ENCODE measurements around the gene EPS8L3. TPM values are rescaled to one million over a fixed set of nuclear protein-coding genes. Genes with fewer than 3 reads are reported as not detected.

EPS8L3 gene
- total RNA-seq, 1 experiment from 2014 or later: 0.17 TPM

GRCh38 chr1:109771712-109772657 lies 8.3 kb upstream of the EPS8L3 start (continued):
- TF ChIP-seq AFF4 (CRISPR knock-in tag; IDR thresholded peaks at IDR 0.05; ENCODE audit: borderline replicate concordance) (no peak), ZNF425 (CRISPR knock-in tag; conservative IDR thresholded peaks at IDR 0.05) (no peak), CREB1 (CRISPR knock-in tag; IDR thresholded peaks at IDR 0.05) (no peak), ETV6 (CRISPR knock-in tag; IDR thresholded peaks at IDR 0.05) (no peak)
- TF ChIP-seq, protein P1, sequence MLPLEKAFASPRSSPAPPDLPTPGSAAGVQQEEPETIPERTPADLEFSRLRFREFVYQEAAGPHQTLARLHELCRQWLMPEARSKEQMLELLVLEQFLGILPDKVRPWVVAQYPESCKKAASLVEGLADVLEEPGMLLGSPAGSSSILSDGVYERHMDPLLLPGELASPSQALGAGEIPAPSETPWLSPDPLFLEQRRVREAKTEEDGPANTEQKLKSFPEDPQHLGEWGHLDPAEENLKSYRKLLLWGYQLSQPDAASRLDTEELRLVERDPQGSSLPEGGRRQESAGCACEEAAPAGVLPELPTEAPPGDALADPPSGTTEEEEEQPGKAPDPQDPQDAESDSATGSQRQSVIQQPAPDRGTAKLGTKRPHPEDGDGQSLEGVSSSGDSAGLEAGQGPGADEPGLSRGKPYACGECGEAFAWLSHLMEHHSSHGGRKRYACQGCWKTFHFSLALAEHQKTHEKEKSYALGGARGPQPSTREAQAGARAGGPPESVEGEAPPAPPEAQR (CRISPR knock-in tag; IDR thresholded peaks at IDR 0.05): no peak
- TF ChIP-seq, protein P2, sequence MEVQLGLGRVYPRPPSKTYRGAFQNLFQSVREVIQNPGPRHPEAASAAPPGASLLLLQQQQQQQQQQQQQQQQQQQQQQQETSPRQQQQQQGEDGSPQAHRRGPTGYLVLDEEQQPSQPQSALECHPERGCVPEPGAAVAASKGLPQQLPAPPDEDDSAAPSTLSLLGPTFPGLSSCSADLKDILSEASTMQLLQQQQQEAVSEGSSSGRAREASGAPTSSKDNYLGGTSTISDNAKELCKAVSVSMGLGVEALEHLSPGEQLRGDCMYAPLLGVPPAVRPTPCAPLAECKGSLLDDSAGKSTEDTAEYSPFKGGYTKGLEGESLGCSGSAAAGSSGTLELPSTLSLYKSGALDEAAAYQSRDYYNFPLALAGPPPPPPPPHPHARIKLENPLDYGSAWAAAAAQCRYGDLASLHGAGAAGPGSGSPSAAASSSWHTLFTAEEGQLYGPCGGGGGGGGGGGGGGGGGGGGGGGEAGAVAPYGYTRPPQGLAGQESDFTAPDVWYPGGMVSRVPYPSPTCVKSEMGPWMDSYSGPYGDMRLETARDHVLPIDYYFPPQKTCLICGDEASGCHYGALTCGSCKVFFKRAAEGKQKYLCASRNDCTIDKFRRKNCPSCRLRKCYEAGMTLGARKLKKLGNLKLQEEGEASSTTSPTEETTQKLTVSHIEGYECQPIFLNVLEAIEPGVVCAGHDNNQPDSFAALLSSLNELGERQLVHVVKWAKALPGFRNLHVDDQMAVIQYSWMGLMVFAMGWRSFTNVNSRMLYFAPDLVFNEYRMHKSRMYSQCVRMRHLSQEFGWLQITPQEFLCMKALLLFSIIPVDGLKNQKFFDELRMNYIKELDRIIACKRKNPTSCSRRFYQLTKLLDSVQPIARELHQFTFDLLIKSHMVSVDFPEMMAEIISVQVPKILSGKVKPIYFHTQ (CRISPR knock-in tag; IDR thresholded peaks at IDR 0.05): no peak

GRCh38 chr1:109770331-109771095 lies 6.8 kb upstream of the EPS8L3 start:
- POLR2A ChIA-PET: no interaction called here
- ATAC-seq (peak; percentile 27), DNase-seq (ENCODE audit: low spot score) (peak; percentile 15)
- Mint-ChIP-seq H3K36me3 (no peaks in the 10 kb centered on the region), H3K4me1 (peaks cover 2% of the 10 kb centered on the region), H3K4me3 (no peak overlapping the region), H3K9me3 (no peaks in the 10 kb centered on the region), H3K27ac (no peak overlapping the region), H3K27me3 (ENCODE audit: low read depth) (peaks cover 7% of the 10 kb centered on the region)
- CTCF ChIA-PET: interaction anchor here (1.3 to 17.4 kb wide), 3 partner anchors 129 to 224 kb away, joined by 3 to 341 read pairs (median 188); partner anchors contain the start of gene AHCYL1
- TF ChIP-seq ARID4B (CRISPR knock-in tag; IDR thresholded peaks at IDR 0.05; ENCODE audit: borderline replicate concordance): no peak
- TF ChIP-seq ATF1 (CRISPR knock-in tag; IDR thresholded peaks at IDR 0.05): no peak
